Ureter (tissue), 1 donor: ENCODE measurements around the gene CLASP1. TPM values are rescaled to one million over a fixed set of nuclear protein-coding genes. Genes with fewer than 3 reads are reported as not detected.
"Not testable (repeated sequence)": the region's sequence is repeated elsewhere in the genome, so short reads cannot be mapped to it uniquely, and the experiment has no call there.

Experiments
- DNase-seq: peaks from one replicate; pipeline ENCODE4 v3.0.0-alpha.2; 2020; ENCODE audit warnings: low spot score
- total RNA-seq: library from RNA; stranded (reverse); gene quantifications from one replicate; pipeline ENCODE4 v1.2.4, GENCODE V29; 2023
- donor health status: DM: yes; HTN: yes; CAD: no.

The CLASP1 gene
- total RNA-seq, 1 donor from 2014 or later: 74.8 TPM

- DNase-seq: no peak
Measured at GRCh38 chr2:121326628-121327027, 322.6 kb downstream of the CLASP1 start.

- no peak for DNase-seq
Measured at GRCh38 chr2:121324601-121325000, 324.7 kb downstream of the CLASP1 start.

DNA sequence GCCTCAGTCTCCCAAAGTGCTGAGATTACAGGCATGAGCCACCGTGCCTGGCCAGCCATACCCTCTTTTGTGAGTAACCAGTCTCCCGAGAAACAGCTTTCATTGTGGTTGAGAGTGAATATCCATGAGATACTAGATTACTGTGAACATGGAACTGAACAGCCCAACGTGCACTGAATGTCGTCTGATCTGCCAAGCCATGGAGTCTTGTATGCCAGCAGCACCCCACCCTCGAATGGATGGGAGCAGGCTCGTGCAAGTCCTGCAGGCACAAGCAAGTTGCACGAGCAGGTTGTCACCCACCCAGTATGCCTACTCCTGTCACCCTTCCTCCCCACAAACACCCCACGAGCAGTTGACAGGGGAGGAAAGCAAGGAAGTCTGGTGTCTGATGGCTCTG is 327.8 kb downstream of the CLASP1 start:
- DNase-seq: no peak

DNA sequence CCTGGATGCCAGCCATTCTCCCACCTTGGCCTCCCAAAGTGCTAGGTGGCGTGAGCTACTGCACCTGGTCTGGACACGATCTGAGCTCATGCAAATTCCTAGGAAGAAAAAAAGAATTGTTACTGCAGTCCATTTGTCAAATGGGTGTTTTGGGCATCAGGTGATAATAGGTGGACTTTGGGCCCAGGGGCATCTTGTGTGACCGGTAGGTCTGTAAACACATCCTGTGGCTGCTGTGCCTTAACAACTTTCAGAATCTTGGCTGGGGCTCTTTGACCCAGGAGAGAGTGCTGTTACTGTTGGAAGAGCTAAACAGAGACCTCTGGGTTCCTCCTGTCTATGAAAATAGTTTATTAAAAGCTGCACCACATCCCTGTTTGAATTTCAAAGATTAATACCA is 329.3 kb downstream of the CLASP1 start:
- no peak for DNase-seq

- no peak for DNase-seq
Measured at GRCh38 chr2:121316986-121317385, 332.3 kb downstream of the CLASP1 start.

GRCh38 chr2:121313701-121314100 is 335.6 kb downstream of the CLASP1 start:
- DNase-seq: peak; percentile 8

GRCh38 chr2:121309801-121310200 is 339.5 kb downstream of the CLASP1 start:
- no peak for DNase-seq

DNA sequence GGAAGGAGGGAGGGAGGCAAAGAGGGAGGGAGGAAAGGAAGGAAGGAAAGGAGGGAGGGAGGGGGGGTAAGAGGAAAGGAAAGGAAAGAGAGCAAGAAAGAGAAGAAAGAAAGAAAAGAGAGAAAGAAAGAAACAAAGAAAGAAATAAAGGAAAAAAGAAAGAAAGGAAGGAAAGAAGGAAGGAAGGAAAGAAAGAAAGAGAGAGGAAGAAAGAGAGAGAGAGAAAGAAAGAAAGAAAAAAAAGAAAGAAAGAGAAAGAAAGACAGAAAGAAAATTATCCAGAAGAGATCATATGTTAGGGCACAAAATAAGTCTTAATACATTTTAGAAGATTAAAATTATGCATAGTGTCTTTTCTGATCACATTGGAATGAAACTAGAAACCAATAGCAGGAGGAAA is 339.9 kb downstream of the CLASP1 start:
- DNase-seq: no peak

- DNase-seq: no peak
Measured at GRCh38 chr2:121307048-121307447, 342.2 kb downstream of the CLASP1 start.

GRCh38 chr2:121304941-121305340 is 344.3 kb downstream of the CLASP1 start:
- peak; percentile 3 for DNase-seq

DNA sequence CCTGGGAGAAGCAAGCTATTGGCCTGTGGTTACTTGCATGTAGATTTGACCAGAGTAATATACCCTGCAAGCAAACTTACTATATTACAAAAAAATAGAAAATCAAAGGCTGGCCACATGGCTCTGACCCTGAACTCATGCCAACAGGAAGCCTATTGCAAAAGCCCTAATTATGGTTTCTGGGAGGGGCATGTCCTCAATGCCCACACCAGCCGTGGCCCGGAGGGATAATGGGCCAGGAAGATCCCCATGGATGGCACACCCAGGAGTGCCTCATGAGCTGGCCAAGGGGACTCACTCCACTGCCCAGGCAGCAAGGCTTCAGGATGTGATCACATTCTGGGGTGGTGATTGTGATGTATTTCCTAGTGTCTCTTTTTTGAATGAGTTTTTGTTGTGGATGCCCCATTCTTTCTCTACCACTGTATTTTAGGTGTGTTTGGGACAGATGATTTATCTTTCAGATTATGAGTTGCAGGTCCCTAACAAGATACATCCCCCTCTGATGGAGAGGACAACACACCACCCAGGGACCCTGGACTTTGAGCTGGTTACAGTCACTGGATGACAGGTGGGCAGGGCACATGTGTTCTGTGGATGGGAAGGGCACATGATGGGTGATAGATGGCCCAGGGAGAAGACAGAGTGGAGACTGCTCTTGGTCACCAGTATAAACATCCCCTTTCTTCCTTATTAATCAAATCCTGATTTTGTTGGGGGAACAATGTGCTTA is 345.6 kb downstream of the CLASP1 start:
- peak; percentile 12 for DNase-seq

GRCh38 chr2:121301190-121301589 is 348.1 kb downstream of the CLASP1 start:
- peak; percentile 6 for DNase-seq

DNA sequence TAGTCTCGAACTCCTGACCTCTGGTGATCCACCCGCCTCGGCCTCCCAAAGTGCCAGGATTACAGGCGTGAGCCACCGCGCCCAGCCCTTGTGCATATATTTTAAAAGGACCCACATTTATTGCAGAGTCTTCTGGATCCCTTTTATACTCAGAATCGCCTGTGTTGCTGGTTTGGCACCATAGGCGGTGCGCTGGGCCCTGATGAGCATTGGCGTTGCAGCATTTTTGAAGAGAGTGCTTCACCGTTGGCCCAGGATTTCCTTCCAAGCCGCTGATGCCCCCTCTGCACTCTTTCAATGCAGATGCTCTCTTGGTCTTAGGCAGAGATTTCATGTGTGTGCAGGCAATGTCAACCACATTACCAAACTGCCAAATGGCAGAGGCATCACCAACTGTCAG is 350.8 kb downstream of the CLASP1 start:
- peak; percentile 18 for DNase-seq

GRCh38 chr2:121297866-121298265 is 351.4 kb downstream of the CLASP1 start:
- not testable (repeated sequence) for DNase-seq

DNA sequence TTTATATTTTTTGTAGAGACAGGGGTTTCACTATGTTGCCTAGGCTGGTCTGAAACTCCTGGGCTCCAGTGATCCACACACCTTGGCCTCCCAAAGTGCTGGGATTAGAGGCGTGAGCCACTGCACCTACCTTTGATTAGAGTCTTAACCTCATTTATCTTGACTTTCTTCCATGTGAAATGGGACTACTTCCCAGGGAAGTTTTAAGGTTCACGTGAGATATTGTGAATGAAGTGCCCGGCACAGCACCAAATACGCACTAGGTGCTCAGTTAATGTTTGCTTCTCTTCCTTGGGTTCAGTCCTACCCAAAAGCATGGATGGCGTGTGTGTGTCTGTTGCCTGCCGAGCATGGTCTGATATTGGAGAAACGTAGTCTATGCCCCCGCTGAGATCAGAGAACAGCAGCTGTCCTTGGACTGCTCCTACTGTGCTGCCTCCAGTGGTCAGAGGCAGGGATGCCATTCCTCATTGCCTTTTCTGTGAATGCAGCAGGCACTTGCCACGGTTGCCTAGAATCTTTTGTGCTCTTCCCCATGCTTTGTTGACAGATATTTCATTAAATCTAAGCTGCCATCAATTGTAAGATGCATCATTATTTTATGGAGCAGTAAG is 351.9 kb downstream of the CLASP1 start:
- no peak for DNase-seq

DNA sequence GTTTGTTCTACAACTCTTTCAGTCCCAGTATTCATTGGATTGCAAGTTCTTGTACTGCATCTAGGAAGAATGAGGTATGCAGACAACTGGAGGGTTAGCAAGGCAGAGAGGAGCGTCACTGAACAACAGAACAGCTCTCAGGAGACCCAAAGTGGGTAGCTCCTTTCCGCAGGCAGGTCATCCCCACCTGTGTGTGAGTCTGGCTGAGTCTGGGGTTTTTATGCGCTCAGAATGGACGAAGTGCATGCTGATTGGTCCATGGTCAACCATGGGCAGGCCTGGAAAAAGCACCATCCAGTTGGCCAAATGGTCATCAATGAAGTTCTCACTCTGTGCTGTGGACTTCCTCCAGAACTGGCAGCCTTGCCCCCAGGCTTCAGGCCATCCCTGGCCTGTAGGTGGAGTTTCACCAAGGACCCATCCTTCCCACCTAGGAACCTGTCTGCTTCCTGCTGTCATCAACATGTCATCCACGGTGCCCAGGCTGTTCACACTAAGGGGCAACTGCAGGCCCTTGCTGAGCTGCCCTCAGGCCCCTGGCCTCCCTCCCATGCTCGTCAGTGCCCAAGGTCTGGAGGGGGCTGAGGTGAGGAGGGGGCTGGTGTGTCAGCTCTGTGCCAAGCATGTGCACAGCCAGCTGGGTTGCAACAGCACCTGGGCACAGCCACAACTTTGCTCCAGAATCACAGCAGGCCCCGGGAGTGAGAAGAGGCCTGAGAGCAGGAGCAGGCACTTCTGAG is 353.2 kb downstream of the CLASP1 start:
- DNase-seq: no peak

DNA sequence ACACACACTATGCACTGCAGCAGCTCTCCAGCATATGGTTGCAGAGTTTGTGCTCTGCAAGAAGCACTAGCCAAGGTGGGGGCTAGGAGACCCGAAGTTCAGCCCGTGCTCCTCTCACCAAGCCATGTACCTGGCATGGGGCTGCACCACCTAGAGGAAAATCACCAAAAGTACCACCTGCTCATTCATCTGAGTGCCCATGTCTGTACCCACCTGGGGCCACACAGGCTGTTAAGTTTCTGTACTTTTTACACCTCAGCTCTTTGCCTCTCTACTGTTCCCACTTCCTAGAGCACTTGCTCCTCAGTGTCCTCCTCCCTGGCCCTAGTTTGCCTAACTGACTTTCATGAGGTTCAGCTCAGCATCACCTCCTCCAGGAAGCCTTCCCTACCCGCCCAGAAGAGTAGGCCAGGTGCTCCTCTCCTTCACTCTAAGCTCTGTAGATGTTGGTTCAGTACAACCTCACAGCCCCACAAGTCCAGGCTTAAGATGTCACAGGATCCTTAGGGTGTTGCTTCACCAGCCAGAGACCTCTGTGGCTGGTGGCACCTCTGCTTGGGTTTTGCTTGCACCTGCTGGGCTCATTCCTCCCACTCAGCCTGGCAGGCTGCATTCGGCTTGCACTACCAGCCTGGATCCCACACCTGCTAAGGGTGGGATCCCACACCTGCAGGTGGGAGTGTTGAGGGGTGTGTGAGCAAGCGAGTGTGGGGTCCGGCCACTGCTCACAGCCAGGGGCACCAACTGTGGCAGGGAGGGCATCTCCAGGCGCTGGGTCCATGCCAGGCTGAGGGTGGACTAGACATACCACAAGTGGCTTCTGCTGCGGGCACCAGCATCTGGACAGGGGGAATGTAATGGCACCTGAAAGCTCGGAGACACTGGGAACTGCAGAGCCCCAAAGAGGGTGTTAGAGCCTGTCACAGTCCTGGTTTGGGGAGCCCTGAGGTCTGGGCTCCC is 354.1 kb downstream of the CLASP1 start:
- DNase-seq: no peak

DNA sequence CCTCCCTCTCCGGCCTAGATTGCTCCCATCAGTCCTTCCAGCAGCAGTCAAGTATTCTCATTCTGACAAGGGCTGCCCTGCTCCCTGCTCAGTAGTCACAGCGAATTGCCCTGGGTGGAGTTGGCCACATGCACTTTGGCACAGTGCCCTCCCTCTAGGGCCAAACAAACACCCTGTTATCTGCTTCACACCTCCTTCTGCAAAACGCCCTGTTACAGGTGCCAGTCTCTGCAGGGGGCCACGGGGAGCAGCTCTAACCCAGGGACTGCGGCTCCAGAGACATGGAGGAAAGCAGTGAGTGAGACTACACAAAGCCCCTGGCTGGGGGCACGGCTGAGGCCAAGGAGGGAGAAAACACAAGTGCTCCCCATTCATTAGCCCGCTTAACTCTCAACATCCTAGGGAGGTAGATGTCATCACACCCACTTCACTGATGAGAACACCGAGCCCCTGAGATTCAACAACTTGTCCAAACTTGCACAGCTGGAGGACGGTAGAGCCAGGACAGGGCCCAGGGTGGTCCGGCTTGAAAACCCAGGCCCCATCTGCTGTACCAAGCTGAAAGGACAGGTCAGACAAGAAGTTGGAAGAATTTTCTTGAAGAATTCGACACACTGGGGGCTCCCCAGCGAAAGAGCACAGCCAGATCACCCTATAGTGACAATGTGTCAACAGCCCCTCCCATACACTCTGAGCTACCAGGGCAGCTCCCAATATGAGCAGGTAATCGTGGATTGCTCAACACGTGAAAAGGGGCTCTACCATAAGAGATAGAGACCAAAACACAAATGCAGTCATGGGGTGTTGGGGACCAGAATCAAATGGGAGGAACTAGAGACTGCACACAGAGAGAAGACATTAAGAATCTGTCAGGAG is 355.6 kb downstream of the CLASP1 start:
- no peak for DNase-seq

DNA sequence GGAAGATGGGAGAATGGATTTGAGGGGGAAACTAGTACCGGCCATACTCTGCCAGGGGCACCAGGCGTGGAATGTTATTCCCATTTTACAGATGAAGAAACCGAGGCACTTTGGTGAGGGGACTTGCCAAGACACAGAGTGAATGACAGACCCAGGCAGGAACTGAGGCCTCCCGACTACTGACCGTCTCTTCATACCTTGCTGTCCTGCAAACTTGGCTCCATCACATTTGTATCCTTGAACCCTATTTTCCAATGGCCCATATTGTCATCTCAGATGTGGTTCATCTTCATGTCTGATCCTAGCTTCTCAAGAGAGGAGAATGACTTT is 358.0 kb downstream of the CLASP1 start:
- DNase-seq: no peak

DNA sequence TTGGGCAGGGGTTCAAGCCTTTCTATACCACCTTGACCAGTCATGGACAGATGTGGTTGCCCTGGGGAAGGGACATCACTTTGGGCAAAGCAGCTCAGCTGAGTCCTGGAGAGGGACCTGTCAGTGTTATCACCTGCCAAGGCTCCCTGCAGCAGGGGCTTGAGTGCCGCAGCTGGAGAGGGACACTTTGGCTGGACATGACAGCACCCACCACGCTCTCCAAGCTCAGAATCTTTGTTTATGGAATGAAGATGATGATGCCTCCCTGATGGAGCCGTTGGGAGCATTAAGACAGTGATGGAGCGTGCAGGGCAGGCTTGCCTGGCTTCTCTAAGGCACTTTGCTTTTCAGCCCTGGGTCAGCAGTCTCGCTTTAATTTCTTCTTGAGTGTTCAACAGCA is 360.0 kb downstream of the CLASP1 start:
- no peak for DNase-seq
